SW480 (cell line): ENCODE data around the gene FOXO3.
A peak's percentile ranks its signal among the peaks of the same experiment; 100 is the strongest.

Experiments used
- DNase-seq: peaks from one replicate; pipeline ENCODE4 v3.0.0-alpha.2; 2016; ENCODE audit warnings: low spot score

The FOXO3 gene

GRCh38 chr6:108714101-108714765, 153.5 kb downstream of the FOXO3 start:
- DNase-seq = no peak

- no peak for DNase-seq
Observed at GRCh38 chr6:108714766-108715414, 154.2 kb downstream of the FOXO3 start.

- DNase-seq = no peak
Observed at GRCh38 chr6:108715832-108716231, 155.1 kb downstream of the FOXO3 start.

GRCh38 chr6:108716801-108717791, 156.4 kb downstream of the FOXO3 start:
- DNase-seq = no peak

GRCh38 chr6:108719477-108719876, 158.8 kb downstream of the FOXO3 start:
- no peak for DNase-seq

- DNase-seq = peak; percentile 22
Observed at GRCh38 chr6:108720827-108721226, 160.1 kb downstream of the FOXO3 start.

- DNase-seq = peak; percentile 89
Observed at GRCh38 chr6:108721286-108721685, 160.6 kb downstream of the FOXO3 start.

DNA sequence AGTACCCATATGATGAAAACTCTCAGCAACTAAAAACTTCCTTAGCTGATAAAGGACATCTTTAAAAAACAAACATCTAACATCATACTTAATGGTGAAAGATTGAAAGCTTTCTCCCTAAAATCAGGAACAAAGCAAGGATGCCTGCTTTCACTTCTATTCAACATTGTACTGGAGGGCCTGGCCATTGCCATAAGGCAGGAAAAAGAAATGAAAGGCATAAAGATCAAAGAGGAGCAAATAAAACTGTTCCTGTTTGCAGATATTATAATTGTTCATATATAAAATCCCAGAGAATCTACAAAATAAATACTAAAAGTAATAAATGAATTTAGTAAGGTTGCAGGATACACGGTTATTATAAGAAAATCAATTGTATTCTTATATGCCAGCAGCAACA, 162.9 kb downstream of the FOXO3 start:
- DNase-seq = no peak

GRCh38 chr6:108726726-108727339, 166.1 kb downstream of the FOXO3 start:
- DNase-seq = no peak

- no peak for DNase-seq
Observed at GRCh38 chr6:108727966-108728730, 167.4 kb downstream of the FOXO3 start.

DNA sequence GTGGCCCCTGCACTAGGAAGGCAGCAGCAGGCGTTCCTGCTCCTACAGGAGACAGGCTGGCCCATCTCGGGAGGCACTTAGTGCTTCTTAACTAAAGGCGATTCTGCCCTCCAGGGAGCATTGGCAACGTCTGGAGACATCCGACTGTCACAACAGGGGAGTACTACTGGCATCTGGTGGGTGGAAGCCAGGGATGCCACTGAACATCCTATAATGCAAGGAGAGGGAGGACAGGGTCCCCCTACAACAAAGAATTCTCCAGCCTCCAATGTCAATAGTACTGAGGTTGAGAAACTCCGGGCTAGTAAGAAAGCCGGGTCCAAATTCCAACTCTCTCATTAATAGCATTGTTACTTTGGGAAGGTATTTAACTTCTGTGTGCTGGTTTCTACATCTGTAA, 168.1 kb downstream of the FOXO3 start:
- no peak for DNase-seq

DNA sequence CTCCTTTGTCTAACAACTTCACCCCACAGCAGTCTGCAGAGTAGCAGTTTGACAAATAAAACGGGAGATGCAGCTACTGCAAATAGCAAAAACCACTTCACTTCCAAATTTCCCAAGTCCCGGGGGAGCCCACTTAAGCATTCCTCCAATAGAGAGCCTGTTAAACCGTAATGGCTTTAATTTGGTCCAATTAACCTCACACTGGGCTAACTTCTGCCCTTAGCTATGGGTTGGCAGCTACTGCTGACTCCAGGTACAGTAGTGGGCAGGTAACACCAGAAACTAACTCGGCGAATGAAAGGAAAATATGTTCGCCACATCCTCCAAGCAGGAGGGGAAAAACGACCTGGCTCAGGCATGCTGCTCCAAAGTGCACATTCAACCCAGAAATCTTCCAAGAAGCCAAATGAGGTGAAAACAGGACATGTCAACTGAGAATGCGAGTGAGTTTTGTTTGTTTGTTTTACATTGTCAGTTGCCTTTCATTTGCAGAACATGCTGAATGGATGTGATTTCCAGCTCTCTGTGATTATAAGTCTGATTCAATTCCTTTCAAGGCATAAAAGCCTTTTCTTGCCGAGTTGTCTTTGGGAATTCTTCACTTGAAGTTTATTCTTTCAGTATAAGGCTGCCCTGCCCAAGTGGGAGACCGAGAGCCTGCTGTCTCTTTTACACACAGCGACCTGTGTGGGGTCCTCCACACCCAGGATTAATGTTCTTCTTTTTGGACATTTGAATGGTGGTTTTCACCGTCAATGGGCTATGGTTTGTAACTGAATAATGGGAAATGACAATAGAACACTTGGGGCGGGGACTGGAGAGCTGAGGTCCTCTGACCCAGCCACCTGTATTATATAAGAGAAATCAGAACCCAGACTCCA, 170.2 kb downstream of the FOXO3 start:
- DNase-seq = no peak

- peak; percentile 72 for DNase-seq
Observed at GRCh38 chr6:108732091-108732870, 171.6 kb downstream of the FOXO3 start.

- no peak for DNase-seq
Observed at GRCh38 chr6:108733051-108733450, 172.3 kb downstream of the FOXO3 start.

DNA sequence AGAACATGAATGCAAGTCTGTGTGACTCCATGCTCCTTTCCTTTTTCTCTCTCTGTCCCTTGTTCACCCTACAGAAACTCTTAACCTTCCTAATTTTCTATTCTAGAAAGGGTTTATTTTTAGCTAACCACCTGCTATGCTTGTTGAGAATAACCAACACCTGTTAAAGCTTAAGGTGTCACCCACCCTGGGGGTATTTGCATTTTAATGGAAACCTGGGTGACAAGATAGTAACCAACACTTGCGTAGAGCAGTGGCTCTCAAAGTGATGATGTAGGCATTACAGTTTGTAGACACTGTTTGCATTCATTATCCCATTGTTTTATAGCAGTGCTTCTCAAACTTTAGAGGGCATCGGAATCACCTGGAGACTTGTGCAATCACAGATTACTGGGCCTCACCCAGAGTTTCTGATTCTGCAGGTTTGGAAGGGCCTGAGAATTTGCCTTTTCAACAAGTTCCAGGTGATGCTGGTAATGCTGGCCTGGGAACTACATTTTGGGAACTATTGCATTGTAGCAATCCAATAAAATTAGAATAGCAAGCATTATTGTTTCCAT, 173.1 kb downstream of the FOXO3 start:
- DNase-seq = no peak
